Fibroblast of lung (primary cell): ENCODE data around the gene IRF7.

ENCODE experiments used
- CTCF ChIP-seq, 2 donors: IDR thresholded peaks in 1 of 2; conservative IDR thresholded peaks in 1 of 2; 1 replicate in 1 of 2; 2 replicates in 1 of 2; pipeline ENCODE4 v1.5.1; 2011 to 2012; ENCODE audit warnings: low read length in 2 of 2, control low read depth in 1 of 2, inconsistent platforms in 1 of 2, low read depth in 1 of 2, mild to moderate bottlenecking in 1 of 2
- EZH2 ChIP-seq: IDR thresholded peaks from 2 replicates; pipeline ENCODE4 v1.5.1; 2012; ENCODE audit warnings: low read length, control low read depth, mild to moderate bottlenecking; ENCODE audit errors: missing control alignments

DNA sequence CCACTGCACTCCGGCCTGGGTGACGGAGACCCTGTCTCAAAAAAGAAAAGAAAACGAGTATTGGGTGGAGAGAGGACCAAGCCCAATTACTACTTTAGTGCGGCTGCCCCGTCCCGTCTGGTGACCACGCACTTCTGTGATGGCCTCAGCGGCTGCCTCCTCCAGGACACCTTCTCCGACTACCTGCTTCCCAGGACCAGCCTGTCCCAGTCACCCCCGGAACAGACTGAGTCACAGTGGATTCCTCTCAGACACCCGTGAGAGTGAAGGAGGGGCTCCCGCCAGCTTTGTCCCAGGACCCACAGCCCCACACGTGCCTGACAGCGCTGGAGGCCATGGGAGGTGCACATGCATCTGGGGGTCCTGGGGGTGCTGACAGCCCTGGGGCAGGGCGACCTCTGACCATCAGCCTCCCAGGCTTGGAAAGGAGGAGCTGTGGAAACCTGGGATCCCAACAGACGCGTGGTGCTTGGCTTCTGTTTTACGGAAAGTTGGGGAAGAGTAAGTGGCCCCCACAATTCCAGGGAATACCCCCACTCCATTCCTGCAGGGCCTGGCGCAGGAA lies 26.1 kb upstream of the IRF7 start:
- TF ChIP-seq CTCF (conservative IDR thresholded peaks at IDR 0.05 in 1 of 2, IDR thresholded peaks at IDR 0.05 in 1 of 2; ENCODE audit: low read depth in 1 of 2, low read length in 2 of 2) (no peak), EZH2 (no peak)
